NOMO-1 treated with DMSO at 0.1 percent for 48 hours (cell line): ENCODE data around the gene SLC6A17.

Source experiments
- DNase-seq: peaks from one replicate; lab custom pipeline; 2025; ENCODE audit not compliant: unreplicated experiment; lab: John Stamatoyannopoulos, UW

SLC6A17 gene

DNA sequence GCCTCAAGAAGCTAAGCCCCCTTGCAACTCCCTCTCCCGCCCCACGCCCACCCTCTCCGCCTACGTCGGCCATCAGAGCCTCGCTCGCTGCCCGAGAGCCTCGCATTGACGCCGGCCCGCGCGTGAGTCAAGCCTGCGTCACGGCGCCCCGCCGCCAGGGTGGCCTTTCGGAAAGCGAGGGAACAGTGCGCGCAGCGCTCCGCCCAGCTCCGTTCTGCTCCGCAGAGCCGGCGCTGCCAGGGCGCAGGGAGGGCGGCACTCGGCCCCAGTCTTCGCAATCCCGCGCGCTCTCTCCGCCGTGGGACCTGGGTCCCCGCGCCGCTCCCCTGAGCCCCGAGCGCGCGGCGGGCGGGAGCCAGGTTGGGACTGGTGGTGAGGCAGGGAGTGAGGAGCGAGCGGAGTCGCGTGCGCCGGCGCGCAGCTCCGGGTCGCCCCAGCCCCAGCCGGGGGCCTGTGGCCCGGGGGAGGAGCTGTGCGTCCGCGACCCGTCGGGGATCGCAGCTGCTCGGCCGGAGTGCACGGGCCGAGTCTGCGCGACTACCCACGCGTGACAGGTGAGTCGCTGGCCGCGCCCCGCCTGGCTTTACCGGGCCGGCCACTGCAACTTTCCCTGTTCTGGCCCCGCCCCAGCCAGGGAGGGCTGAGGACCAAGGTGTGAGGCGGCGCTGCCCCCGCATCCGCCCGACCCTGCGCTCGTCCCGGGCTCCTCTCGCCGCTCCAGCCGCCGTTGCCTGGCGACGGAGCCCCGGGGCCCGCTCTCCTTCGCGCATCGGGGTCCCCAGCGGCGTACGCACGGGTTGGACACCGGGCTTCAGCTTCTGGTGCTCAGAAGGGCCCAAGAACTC, at the start of gene SLC6A17:
Gene SLC6A17 (plus strand): TSS at position 165 of the 845 bp plus-strand sequence. CDS start 16,436 bp downstream, outside the sequence.
- no peak for DNase-seq

DNA sequence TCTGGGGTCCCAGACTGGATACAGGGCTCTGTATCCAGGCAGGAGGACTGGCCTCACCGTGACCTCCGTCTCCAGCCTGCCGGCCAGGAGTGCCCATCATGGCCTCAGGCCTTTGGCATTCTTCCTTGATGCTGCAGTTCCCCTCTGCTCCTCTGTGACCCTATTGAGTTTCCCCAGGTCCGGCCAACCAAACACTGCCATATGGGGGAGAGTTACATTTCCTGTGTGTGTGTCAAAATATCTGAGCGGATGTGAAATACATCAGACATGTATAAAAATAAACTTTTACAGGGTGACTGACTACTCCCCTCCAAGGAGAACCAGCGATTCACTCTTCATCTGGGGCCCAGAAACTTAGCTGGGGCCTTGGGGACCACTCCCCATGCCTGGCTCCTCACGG, 48.2 kb upstream of the SLC6A17 start:
- peak; percentile 50 for DNase-seq

DNA sequence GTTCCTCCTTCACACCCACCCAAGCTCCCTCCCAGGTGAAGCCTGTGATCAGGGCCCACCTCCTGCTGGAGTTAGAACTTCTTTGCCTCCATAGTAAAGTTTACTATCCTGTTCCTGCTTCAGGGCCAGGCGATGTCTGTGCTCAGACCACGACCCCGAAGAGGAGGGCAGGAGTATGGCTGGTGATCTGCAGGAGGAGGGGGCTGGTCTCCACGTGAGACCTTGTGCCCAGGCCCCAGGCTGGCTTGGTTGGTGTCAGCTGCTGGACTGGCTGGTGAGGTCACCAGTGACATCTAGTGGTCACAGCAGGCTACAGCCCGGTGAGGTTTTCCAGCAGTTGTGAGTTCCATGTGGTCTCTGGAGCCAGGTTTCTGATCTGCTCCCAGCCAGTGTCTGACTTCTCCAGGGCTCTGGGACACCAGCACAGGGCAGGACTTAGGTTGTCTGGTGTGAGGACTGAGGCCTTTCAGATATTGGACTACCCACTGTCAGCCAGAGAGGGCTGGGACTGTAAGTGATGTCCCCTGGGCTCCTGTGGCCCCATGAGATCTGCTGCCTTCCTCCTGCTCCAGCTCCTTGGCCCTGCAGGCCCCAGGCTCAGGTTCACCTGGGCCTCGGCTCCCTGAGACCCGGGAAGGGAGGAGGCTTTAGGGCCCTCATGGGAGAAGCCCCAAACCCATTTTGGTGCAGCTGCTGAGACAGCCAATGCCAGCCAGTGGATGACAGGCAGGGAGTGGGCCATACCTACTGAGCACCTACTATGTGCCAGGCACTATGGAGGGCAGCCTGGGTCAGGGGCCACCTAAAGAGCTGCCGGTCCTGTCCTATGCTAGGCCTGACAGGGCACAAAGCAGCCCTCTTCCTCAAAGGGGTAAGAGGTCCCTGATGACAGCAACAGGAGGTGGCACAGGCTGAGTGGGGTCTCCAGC, 44.0 kb upstream of the SLC6A17 start:
- DNase-seq: peak; percentile 52

DNA sequence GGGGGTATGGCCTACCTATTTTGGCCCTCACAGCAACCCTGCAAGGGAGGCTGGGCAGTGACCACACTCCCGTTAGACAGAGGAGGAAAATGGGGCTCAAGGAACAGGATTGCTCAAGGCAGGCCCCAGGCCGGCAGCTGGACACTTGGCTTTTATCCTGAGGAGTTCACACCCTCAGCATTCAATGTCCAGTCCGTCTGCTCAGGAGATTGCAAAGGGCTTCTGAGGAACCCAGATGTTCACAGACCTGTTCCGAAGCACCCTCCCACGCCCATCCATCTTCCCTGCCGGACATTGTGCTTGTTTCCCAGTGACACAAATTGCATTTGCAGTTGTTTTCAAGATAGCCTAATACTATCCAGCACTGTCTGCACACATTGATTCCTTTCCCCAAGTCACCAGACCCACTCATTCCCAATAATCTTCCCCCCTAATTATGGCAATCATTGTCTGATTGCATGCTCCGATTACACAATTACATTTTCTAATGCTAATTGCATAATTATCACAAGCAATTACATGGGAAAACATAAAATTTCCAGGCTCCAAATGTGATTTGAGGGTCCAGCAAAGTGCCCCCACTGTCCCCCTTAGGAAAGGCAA, 42.3 kb upstream of the SLC6A17 start:
- DNase-seq: no peak

DNA sequence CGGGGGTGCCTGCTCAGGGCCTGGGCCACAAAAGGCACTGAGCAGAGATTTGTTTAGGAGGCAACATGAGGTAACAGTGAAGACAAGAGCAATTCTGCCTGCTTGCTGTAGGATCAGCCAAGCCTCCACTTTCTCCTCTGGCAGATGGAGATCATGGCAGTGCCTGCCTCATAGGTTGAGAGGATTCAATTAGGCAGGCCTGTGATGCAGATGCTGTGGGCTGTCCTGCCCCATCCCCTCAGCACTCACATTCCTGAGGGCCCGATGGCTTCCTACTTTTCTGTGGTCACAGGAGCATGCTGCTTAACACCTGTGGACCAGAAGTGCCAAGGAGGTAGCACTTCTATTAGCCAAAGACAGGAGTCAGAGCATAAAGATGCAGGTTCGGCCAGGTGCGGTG, 39.2 kb upstream of the SLC6A17 start:
- no peak for DNase-seq

DNA sequence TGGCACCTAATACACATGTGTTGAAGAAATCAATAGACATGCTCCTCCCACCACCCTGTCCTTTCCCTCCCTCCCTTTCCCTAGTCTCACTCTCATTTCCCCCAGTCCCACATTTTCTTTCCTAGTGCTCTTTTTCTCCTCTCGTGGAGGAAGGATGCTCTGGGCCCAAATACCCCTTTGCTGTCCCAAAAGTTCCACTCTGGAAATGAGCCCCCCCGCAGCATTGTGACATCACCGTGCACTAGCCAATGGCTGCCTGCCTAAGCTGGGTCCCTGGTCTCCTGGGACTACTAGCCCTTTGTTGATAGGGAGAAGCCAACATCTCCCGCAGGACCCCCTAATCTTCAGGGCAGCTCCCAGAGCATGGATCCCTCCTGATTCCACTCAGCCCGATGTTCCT, 38.2 kb upstream of the SLC6A17 start, which contains the start of gene UBL4B:
Gene UBL4B (plus strand): TSS at position 301 of the 400 bp plus-strand sequence. CDS start 92 bp downstream, at position 393.
- DNase-seq: no peak

DNA sequence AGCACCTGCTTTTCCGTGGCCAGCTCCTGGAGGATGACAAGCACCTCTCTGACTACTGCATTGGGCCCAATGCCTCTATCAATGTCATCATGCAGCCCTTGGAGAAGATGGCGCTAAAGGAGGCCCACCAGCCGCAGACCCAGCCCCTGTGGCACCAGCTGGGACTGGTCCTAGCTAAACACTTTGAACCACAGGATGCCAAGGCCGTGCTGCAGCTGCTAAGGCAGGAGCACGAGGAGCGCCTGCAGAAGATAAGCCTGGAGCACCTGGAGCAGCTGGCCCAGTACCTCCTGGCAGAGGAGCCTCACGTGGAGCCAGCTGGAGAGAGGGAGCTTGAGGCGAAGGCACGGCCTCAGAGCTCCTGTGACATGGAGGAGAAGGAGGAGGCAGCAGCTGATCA, 37.6 kb upstream of the SLC6A17 start:
- DNase-seq: no peak

DNA sequence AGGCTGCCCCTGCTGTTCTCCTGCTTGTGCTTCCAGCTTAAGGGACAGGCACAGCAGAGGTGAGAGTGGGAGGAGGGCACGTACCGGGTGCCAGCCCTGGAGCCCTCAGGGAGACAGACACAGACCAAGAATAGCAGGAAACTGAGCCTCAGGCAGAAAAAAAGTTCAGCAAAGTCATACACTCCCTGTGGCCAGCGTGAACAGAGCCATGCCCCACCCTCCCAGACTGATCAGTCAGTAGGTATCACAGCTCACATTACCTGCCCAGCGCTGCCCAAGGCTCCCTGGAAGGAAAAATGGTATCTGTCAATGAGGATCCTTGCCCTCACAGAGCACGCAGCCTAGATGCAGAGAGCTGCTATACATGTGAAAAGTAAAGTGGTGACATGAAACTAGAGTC, 36.7 kb upstream of the SLC6A17 start:
- DNase-seq: no peak

DNA sequence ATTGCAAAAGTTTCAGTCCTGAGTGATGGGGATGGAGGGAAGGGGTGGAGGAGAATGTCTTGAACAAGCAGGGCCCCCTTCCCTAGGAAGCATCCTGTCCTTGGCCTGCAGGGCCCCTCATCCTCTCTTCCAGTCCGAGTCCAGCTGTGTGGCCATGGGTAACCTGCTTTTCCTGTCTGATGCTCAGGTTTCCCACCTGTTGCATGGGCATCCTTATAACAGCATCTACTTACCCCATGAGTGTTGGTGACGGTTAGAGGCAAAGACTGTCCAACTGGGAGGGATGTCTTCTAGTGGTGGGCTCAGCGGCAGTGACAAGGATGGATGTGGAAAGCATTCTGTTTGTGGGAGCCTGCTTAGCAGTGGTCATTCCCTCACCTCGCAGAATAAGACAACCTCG, 36.1 kb upstream of the SLC6A17 start:
- no peak for DNase-seq

DNA sequence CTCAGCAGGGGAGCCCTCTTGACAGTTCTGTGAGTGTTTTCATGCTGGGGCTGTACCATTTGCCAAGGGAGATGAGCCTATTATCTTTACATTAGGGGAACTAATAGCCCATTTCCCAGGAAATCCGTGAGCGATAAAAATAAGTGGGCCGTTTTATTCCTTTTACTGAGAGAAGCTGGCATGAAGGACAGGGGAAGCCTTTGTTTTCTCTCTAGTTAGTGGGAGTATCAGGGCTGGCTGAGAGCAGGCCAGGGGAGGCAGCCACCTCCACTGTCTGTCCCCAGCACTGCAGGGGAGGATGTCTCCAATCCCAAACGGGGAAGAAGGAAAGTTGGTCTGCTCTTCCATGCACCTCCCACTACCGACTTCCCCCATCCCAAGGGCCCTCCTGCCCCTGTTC, 35.5 kb upstream of the SLC6A17 start:
- no peak for DNase-seq

DNA sequence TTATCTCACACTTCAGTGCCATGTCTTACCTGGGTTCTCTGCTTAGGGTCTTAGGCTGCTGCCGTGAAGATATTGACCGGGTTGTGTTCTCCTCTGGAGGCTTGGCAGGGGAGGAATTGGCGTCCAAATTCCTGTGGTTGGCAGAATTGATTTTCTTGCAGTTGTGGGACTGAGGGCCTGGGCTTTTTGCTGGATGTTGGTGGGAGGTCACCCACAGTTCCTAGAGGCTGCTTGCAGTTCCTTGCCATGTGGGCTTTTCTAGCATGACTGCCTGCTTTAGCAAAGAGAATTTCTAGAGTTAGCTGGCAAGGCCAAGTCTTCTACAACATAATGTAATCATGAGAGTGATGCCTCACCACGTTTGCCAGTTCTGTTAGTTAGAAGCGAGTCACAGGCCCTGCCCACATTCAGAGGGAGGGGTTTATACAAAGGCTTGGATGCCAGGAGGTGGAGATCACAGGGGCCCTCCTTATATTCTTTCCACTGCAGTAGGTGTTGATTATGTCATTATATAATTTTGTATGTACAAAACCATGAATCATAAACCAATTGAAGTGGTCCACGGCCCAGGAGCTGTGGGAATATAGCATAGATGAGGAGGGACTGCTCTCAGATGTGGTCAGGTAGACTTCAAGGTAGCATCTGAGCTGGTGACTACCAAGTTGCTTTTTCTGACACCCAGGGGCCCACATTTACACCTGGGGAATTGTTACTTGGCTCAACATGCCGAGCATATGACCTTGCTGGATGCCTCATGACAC, 31.5 kb upstream of the SLC6A17 start:
- no peak for DNase-seq

DNA sequence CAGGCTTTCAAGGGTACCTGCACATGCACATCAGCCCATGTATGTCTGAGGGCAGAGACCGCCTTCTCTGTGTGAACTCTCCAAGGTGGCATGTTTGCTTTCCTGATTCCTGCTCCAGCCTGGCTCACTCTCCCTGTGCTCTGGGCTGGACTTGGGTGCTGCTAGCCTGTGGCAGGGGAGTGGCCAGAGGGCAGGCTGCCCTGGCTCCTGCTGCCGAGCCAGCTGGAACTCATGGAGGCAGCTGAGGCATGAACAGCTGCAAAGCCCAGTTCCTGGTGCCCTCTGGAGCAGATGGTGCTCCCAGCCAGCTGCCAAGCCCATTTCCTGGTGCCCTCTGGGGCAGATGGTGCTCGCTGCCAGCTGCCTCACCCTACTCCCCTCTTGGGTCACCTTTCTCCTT, 30.5 kb upstream of the SLC6A17 start:
- no peak for DNase-seq

DNA sequence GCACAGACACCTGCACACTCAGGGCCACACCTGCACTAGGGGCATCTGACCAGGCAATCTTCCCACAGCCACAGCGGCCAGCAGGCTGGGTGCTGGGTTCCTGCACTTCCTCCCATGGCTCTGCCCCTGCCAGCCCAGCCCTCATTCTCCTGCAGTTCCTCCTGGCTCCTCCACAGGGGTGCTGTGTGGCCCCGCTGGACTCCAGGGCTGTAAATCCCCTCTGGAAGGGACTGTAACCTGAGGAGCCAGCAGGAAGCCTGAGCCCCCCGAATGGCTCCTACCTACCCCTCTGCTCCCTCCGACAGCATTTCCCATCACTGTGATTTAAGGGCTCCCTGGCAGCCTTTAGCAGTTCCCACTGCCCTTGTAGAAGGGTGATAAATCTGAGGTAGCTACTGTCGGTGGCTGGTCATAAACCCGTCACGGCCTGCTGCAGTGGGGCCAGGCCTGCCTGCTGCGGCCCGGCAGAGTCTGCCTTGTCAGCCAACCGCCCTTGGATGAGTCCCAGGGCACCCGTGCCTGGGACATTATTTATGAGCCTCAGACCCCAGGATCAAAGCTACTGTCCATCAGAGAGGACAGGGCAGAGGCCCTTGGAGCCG, 29.2 kb upstream of the SLC6A17 start:
- DNase-seq: no peak

DNA sequence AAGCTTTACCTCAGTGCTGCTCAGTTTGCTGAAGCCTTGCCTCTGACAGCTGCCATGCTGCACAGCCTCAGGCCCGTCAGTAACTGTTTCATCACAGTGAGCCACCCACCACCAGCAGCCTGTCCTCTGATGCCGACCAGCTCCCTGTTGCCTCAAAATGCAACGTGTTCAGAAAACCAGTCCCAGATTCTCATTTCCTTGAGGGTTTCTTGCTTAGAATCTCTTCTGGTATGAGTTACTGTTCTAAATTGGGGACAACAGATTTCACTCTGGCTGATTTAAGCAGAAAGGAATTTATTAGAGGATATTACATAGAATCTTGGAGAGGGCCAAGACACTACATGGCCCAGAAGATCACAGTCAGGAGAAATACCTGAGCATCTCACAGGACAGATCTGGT, 27.1 kb upstream of the SLC6A17 start:
- no peak for DNase-seq

DNA sequence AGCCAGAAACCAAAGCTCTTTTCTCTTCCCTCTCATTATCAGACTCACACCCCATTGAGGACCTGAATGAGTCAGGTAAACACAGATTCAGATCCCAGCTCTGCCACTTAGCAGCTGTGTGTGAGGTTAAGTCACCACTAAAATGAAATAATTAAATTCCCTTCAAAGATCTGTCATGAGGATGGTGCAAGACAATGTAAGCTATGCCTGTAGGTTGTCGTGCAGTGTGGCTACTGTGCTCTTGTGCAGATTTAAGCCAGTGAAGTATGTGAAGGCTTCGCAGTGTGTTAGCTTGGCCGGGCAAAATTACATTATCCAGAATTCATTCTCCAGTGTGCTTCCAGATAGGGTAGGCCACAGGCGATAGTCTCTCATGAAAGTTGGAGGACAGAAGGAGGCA, 24.5 kb upstream of the SLC6A17 start:
- no peak for DNase-seq

DNA sequence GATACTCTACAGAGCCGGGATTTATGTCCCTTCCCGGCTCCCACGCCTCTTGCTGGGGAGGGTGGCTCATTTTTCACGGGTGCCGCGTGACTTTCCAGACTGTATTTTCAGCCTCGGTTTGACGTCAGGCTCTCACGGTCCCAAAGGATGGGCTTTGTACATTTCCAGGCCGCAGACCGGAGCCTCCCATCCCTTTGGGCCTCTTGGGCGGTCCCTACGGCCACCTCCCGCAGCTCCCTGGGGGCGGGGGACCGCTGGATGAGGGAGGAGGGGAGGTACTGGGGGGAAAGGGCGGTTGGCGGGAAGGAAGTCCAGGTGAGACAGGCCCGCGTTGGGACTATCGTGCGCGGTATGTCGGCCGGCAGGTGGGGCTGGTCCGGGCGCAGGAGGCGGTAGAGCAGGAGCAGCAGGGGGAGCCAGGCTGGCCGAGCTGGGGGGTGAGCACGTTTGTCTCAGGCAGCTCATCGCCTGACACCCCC, 20.1 kb upstream of the SLC6A17 start:
- DNase-seq: no peak

DNA sequence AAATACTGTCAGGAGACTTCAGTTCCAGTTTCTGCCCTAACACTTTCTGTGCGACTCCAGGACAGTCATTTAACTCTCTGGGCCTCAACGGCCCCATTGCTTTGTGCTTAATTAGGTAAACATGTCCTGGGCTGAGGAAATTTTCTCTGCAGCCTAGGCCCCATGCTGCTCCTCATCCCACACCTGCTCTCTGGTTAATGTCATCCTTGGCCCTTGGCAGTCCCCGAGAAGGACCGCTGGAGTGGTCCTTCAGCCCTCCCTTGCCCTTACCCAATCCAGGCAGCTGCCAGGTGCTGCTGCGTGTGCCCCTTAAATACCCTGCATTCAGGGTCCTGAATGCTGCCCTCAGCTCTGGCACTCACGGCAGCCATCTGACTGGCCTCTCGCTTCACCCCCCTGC, 19.3 kb upstream of the SLC6A17 start:
- DNase-seq: no peak

DNA sequence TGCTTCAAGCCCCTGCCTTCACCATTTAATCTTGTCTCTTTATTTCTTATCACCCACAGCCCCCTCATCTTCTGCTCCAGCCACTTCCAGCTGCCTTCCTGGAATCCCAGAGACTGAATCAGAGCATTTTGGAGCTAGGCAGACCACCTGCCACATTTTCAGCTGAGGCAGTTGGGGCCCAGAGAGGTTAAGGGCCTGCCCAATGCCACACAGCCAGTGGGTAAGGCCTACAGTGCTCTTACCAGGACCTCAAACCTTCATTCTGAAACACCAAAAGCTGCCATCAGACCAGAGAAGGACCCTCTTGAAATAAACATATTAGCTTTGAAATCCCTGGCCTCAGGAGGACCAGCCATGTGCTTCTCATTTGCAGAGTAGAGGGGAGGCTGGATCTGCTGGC, 17.6 kb upstream of the SLC6A17 start:
- DNase-seq: no peak

DNA sequence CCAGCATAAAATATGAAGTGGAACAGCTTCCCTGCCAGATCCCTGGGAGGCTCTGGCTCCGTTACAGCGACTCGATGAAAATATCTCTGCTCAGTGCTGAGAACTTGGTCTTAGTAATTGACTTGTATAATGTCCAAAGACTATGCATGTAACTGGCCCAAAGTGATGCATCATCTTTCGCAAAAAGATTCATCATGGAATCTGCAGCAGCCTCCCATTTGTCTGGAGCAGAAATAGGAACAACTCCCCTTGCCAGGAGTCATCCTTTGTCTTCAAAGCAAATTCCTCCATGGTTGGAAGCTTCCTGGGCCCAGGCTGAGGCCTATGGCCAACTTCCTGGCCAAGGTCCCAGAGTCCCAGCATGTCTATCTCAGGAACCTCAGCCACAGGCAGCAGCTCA, 16.9 kb upstream of the SLC6A17 start:
- no peak for DNase-seq

DNA sequence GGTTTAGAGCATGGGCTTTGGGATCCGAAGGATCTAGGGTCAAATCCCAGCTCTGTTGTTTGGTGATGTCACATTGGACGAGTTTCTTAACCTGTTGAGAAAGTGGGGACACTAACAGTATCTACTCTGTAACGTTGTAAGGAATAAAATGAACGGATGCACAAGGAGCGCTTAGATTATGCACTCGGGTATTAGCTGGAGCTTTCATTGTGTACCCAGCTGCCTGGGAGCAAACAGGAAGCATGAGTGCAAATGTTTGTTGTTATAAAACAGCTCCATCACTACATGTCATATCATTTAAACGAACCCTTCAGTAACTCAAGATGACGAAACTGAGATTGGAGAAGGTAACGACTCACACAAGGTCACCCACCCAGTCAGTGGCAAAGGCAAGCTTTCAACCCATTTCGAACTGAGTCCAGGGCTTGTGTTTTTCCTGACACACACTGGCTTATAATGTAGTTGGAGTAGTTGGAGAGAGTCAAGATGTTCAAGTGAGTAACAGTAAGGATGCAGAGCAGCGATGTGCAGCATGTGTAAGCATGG, 16.2 kb upstream of the SLC6A17 start:
- no peak for DNase-seq
